Activated CD4-positive, alpha-beta memory T cell treated with anti-CD3 and anti-CD28 coated beads, Interleukin-2, amount 10 ng/mL, durations not matched to agents 7 days and 5 days (primary cell): ENCODE measurements around the gene NDC80. TPM values are rescaled to one million over a fixed set of nuclear protein-coding genes. Genes with fewer than 3 reads are reported as not detected.

Experiments
- CTCF ChIA-PET: fragments of 350-600 bp; sonication (Branson Sonifier 250); formaldehyde crosslinking; loops from one replicate; lab custom pipeline; 2021; ENCODE audit warnings: antibody characterized with exemption, inconsistent platforms; lab: Charles Lee
- POLR2A ChIA-PET: fragments of 350-600 bp; sonication (Branson Sonifier 250); formaldehyde crosslinking; loops from one replicate; lab custom pipeline; 2021; ENCODE audit warnings: antibody characterized with exemption; lab: Charles Lee
- DNase-seq: peaks from one replicate; pipeline ENCODE4 v3.0.0-alpha.2; 2020
- H3K27ac Mint-ChIP-seq: one replicate; pipeline ENCODE4 v1.8.0; 2021; ENCODE audit warnings: mild to moderate bottlenecking, mixed read lengths
- H3K27me3 Mint-ChIP-seq: one replicate; pipeline ENCODE4 v1.8.0; 2021; ENCODE audit warnings: mixed read lengths
- H3K36me3 Mint-ChIP-seq: one replicate; pipeline ENCODE4 v1.8.0; 2021; ENCODE audit warnings: low read depth, mixed read lengths
- H3K4me1 Mint-ChIP-seq: one replicate; pipeline ENCODE4 v1.8.0; 2021; ENCODE audit warnings: mixed read lengths
- H3K4me3 Mint-ChIP-seq: one replicate; pipeline ENCODE4 v1.8.0; 2021; ENCODE audit warnings: mild to moderate bottlenecking, mixed read lengths
- H3K9me3 Mint-ChIP-seq: one replicate; pipeline ENCODE4 v1.8.0; 2021; ENCODE audit warnings: mixed read lengths
- total RNA-seq, 2 experiments: library from RNA; stranded (reverse); gene quantifications; one replicate each; pipeline ENCODE4 v1.2.3, GENCODE V29; 2021

Gene NDC80
- total RNA-seq, 2 experiments from 2014 or later, result 78.0 to 78.9 TPM

DNA sequence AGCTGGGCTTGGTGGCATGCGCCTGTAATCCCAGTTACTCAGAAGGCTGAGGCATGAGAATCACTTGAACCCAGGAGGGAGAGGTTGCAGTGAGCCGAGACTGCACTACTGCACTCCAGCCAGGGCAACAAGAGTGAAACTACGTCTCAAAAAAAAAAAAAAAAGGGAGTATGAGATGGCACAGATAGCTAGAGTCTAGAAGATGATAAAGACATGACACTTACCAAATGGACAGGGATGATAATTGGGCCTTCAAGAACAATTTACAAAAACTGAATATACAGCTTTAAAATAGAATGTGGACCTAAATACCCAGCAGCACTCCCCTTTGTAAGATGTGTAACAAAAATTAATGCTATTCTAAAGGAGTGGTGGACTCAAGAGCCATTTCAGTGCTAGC, 2.8 kb upstream of the NDC80 start:
- ChIA-PET POLR2A (no interaction called here), CTCF (interaction anchor here (0.7 to 0.9 kb wide), 2 partner anchors 26 to 1858 kb away, joined by 3 read pairs; no protein-coding TSS in a partner anchor)
- H3K27ac Mint-ChIP-seq, result no peak overlapping the region
- H3K4me3 Mint-ChIP-seq, result no peak overlapping the region
- peaks cover 60% of the 10 kb centered on the region for H3K36me3 Mint-ChIP-seq
- DNase-seq, result no peak
- H3K27me3 Mint-ChIP-seq, result no peaks in the 10 kb centered on the region
- peaks cover 40% of the 10 kb centered on the region for H3K4me1 Mint-ChIP-seq
- no peaks in the 10 kb centered on the region for H3K9me3 Mint-ChIP-seq

DNA sequence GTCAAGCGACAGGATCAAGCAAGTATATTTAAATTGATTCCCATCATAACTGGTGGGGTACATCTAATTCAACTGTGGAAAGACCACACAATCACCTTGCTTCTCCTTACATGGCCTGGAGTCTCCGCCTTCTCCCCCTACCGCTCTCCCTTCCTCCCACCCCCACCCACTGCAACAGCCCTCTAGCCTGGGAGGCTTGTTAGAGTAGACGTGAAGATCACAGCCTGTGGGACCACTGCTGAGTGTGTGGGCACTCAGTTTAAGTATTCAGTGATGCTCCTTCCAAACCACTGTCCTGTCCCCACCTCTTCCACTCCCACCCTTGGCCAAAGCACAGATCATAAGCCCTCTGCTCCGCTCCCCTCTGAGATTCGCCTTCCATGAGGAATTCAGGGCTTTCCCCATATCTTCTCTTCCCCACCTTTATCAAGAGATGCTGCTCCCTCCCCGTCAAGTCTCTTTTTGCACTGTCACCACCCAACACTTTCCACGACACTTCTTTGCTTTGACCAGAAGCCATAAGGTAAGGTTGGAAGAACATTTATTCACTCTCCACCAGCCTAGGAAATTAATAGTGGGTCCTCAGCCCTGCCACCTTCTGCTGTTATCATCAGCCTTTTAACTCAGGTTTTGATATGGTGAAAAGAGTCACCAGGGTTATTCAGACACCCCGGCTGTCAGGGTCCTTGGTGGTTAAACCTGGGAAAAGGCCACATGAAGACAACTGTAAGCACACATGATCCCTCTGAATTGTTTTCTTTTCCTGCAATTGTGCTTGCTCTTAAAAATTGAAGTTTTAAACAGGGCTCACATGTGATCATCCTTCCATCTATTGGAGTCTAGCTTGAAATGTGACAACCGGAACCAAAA, 1.8 kb upstream of the NDC80 start:
- peaks cover 46% of the 10 kb centered on the region for H3K4me1 Mint-ChIP-seq

DNA sequence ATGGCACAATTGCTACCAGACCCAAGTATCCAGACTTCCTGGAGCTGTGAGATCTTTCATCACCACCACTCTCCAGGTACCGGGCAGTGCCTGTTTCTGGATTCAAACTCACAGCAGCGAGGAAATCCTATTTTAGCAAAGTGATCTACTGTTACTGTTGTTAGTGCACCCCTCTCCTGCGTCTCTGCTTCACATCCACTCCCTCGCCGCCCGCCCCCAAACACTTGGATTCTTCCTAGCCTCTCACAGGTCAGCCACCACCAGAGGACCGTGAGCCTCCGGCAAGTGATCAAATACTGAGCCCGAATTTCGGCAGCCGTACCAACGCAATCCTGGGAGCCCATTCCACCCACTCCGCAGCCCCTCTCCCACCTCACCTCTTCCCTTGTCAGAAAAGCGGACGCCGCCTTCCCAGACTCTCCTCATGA, 571 bp upstream of the NDC80 start:
- DNase-seq, result peak; percentile 67
- POLR2A ChIA-PET, result interaction anchor here (0.6 to 7.5 kb wide), 23 partner anchors 8 to 1038 kb away, joined by 3 to 195 read pairs (median 5); partner anchors contain the start of genes MYL12A and SMCHD1
- no peaks in the 10 kb centered on the region for H3K27me3 Mint-ChIP-seq
- no peaks in the 10 kb centered on the region for H3K9me3 Mint-ChIP-seq
- H3K36me3 Mint-ChIP-seq, result peaks cover 61% of the 10 kb centered on the region
- CTCF ChIA-PET, result interaction anchor here (0.5 to 3.1 kb wide), 4 partner anchors 8 to 98 kb away, joined by 3 to 9 read pairs (median 3); no protein-coding TSS in a partner anchor
- H3K27ac Mint-ChIP-seq, result peak overlapping the region; percentile 96
- peak overlapping the region; percentile 95 for H3K4me3 Mint-ChIP-seq
- H3K4me1 Mint-ChIP-seq, result peaks cover 50% of the 10 kb centered on the region

More for the DNA sequence above, 1.8 kb upstream of the NDC80 start:
- DNase-seq, result no peak
- Mint-ChIP-seq H3K4me3 (peak overlapping the region; percentile 95), H3K36me3 (peaks cover 61% of the 10 kb centered on the region), H3K27ac (peak overlapping the region; percentile 16), H3K27me3 (no peaks in the 10 kb centered on the region), H3K9me3 (no peaks in the 10 kb centered on the region)
- POLR2A ChIA-PET, result interaction anchor here (0.6 to 7.5 kb wide), 6 partner anchors 10 to 1034 kb away, joined by 3 to 195 read pairs (median 6); partner anchors contain the start of gene SMCHD1
- CTCF ChIA-PET, result interaction anchor here (0.9 to 3.1 kb wide), 3 partner anchors 27 to 87 kb away, joined by 3 to 9 read pairs (median 3); no protein-coding TSS in a partner anchor

DNA sequence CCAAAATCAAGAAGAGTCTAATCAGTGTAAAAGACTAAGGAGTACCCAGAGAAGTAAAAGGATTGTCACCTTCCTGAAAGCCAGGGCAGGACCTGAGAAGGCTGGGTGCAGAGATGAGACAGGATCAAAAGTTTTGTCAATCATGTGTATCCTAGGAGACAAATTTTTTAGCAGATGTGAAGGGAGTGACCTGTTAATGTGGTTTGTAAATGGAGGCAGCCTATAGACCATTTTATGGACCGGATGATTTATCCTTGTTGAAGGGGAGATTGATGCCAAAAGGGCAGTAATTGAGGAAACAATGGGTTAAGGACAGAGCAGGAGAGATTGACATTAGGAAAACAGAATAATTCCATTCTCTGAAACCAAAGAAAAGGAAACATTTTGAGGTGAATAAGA, 813 bp downstream of the NDC80 start:
- peaks cover 67% of the 10 kb centered on the region for H3K36me3 Mint-ChIP-seq
- H3K27ac Mint-ChIP-seq, result peak overlapping the region; percentile 96
- ChIA-PET CTCF (interaction anchor here (0.9 to 3.1 kb wide), 3 partner anchors 55 to 85 kb away, joined by 3 to 9 read pairs (median 5); no protein-coding TSS in a partner anchor), POLR2A (interaction anchor here (0.6 to 7.5 kb wide), 24 partner anchors 8 to 1036 kb away, joined by 3 to 195 read pairs (median 4); partner anchors contain the start of genes MYL12A and SMCHD1)
- no peaks in the 10 kb centered on the region for H3K9me3 Mint-ChIP-seq
- DNase-seq, result peak; percentile 22
- no peaks in the 10 kb centered on the region for H3K27me3 Mint-ChIP-seq
- peak overlapping the region; percentile 95 for H3K4me3 Mint-ChIP-seq
- H3K4me1 Mint-ChIP-seq, result peaks cover 55% of the 10 kb centered on the region

DNA sequence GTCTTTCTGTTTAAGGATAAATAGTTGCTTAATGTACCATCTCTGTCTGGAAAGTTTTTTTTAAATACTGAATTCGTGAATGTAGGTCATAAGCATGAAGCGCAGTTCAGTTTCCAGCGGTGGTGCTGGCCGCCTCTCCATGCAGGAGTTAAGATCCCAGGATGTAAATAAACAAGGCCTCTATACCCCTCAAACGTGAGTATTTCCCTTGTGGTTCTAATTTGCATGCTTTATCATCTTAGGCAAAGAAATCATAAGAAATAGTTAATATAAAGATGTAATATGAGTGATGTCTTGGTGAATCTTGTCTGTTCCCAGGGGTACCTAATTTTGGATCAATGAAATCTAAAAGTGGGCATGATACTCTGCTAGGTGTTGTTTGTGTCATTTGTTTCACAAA, 1.5 kb downstream of the NDC80 start:
- H3K27ac Mint-ChIP-seq, result peak overlapping the region; percentile 96
- peaks cover 56% of the 10 kb centered on the region for H3K4me1 Mint-ChIP-seq
- no peaks in the 10 kb centered on the region for H3K9me3 Mint-ChIP-seq
- CTCF ChIA-PET, result interaction anchor here (1.2 to 3.1 kb wide), 2 partner anchors 16 to 84 kb away, joined by 4 to 9 read pairs; no protein-coding TSS in a partner anchor
- POLR2A ChIA-PET, result interaction anchor here (0.9 to 7.5 kb wide), 11 partner anchors 11 to 688 kb away, joined by 3 to 195 read pairs (median 10); partner anchors contain the start of gene SMCHD1
- H3K36me3 Mint-ChIP-seq, result peaks cover 69% of the 10 kb centered on the region
- no peak for DNase-seq
- H3K4me3 Mint-ChIP-seq, result peak overlapping the region; percentile 95
- H3K27me3 Mint-ChIP-seq, result no peaks in the 10 kb centered on the region

DNA sequence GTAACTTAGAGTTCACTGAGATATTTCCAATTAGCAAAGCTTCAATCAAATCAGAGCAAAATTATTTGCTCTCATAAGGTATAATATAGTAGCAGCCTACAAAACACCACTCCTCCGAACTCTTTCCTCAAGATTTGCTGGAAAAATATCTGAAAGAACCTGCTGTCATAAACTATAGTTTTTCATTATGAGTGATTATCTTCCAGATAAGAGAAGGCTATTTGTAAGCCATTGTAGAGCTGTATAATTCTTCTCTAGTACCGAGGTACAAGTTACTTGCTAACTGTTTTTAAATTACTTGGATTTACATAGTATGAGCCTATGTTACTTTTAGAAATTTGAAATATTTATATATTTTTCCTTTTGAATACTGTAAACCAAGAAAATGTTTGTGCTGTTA, 2.1 kb downstream of the NDC80 start:
- Mint-ChIP-seq H3K4me3 (peak overlapping the region; percentile 95), H3K9me3 (no peaks in the 10 kb centered on the region), H3K4me1 (peaks cover 58% of the 10 kb centered on the region), H3K36me3 (peaks cover 71% of the 10 kb centered on the region), H3K27ac (peak overlapping the region; percentile 96), H3K27me3 (no peaks in the 10 kb centered on the region)
- POLR2A ChIA-PET, result interaction anchor here (0.9 to 7.5 kb wide), 12 partner anchors 10 to 687 kb away, joined by 3 to 195 read pairs (median 5); partner anchors contain the start of gene SMCHD1
- CTCF ChIA-PET, result interaction anchor here (0.8 to 1.2 kb wide), 2 partner anchors 15 to 67 kb away, joined by 3 to 4 read pairs; no protein-coding TSS in a partner anchor
- DNase-seq, result no peak

DNA sequence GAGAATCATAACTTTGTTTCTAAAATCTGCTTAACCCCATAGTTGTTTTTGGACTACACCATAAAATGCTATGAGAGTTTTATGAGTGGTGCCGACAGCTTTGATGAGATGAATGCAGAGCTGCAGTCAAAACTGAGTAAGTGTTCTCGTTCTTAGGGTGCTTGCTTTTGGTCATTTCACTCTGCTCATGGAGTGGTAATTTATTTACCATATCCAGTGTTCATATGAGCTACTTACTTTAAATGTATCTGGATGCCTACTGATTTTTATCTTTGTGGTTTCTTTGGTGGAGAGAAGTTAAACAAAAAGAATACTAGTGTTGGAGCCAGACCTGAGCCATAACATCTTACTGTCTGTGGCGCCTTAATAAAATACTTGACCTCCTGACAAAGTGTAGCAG, 16.4 kb downstream of the NDC80 start:
- Mint-ChIP-seq H3K27ac (peak overlapping the region; percentile 38), H3K4me3 (no peak overlapping the region), H3K4me1 (peaks cover 43% of the 10 kb centered on the region), H3K9me3 (no peaks in the 10 kb centered on the region), H3K36me3 (peaks cover 77% of the 10 kb centered on the region), H3K27me3 (no peaks in the 10 kb centered on the region)
- POLR2A ChIA-PET, result interaction anchor here (0.7 to 5.7 kb wide), 6 partner anchors 8 to 142 kb away, joined by 3 to 48 read pairs (median 20); partner anchors contain the start of genes METTL4, NDC80 and SMCHD1
- no peak for DNase-seq
- CTCF ChIA-PET, result interaction anchor here (1.5 kb wide), 1 partner anchor 106 kb away, joined by 4 read pairs; no protein-coding TSS in a partner anchor

DNA sequence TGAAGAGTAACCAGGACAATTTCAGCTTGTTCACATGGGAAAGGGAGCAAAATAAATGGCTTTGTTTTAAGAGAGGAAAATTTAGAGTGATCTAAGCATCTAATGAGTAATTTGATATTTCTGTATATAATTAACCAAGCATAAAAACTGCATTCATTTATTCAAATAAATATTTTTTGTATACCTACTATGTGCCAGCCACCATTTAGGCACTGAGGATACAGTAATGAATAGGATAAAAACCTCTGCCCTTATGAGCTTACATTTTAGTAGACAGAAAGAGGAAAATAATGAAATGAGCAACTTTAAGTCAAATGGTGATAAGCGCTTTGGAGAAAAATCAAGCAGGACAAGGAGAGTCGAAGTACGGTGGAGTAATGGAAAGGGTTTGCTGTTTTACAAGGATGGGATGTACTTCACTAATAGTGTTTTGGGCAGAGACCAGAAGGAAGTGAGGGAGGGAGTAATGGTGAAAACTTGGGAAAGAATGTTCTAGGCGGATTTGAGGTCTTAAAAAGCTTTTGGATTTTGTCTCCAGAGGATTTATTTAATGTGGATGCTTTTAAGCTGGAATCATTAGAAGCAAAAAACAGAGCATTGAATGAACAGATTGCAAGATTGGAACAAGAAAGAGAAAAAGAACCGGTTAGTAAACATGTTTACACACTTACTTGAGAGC, 17.4 kb downstream of the NDC80 start:
- CTCF ChIA-PET, result interaction anchor here (0.7 to 1.4 kb wide), 3 partner anchors 15 to 919 kb away, joined by 3 to 4 read pairs (median 3); no protein-coding TSS in a partner anchor
- POLR2A ChIA-PET, result interaction anchor here (0.9 to 5.7 kb wide), 12 partner anchors 9 to 141 kb away, joined by 3 to 48 read pairs (median 5); partner anchors contain the start of genes METTL4, NDC80 and SMCHD1
- peak overlapping the region; percentile 5 for H3K4me3 Mint-ChIP-seq
- peaks cover 42% of the 10 kb centered on the region for H3K4me1 Mint-ChIP-seq
- H3K27ac Mint-ChIP-seq, result peak overlapping the region; percentile 71
- no peaks in the 10 kb centered on the region for H3K27me3 Mint-ChIP-seq
- H3K9me3 Mint-ChIP-seq, result no peaks in the 10 kb centered on the region
- no peak for DNase-seq
- H3K36me3 Mint-ChIP-seq, result peaks cover 75% of the 10 kb centered on the region

DNA sequence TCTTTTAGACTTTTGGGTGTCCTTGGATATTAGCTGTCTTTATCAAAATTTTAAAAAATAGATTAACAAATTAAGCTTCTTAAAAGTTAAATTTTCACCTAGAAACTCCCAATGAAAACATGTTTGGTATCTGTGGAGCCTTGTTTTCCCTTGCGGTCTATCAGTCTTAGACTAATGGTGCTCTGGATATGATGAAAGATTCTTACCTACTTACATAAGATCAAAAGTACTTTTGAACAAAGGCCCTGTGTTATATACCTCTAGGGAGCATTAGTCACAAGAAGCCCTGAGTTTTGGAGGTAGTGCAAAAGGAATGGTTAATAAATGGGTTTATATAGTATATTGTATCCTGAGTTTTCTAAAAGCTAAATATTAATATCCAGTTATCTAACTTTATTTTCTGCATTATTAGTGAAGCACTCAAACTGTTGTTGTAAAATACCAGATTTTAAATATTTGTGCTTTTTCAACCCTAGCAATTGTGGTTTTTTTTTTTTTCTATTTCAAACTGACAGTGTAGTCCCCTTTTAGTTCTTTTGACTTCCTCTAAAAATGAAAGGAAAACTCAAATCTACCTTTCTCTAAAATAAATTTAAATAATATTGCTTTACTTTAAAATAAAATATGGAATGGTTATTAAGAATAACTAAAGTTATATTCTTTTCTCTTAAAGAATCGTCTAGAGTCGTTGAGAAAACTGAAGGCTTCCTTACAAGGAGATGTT, 18.1 kb downstream of the NDC80 start:
- H3K36me3 Mint-ChIP-seq, result peaks cover 81% of the 10 kb centered on the region
- H3K27me3 Mint-ChIP-seq, result no peaks in the 10 kb centered on the region
- no peaks in the 10 kb centered on the region for H3K9me3 Mint-ChIP-seq
- H3K27ac Mint-ChIP-seq, result peak overlapping the region; percentile 71
- H3K4me1 Mint-ChIP-seq, result peaks cover 45% of the 10 kb centered on the region
- H3K4me3 Mint-ChIP-seq, result no peak overlapping the region
- CTCF ChIA-PET, result interaction anchor here (0.7 to 1.4 kb wide), 5 partner anchors 16 to 920 kb away, joined by 3 to 4 read pairs (median 3); no protein-coding TSS in a partner anchor
- POLR2A ChIA-PET, result interaction anchor here (0.9 to 5.7 kb wide), 10 partner anchors 11 to 118 kb away, joined by 4 to 48 read pairs (median 7); partner anchors contain the start of genes METTL4, NDC80 and SMCHD1
- DNase-seq, result no peak

DNA sequence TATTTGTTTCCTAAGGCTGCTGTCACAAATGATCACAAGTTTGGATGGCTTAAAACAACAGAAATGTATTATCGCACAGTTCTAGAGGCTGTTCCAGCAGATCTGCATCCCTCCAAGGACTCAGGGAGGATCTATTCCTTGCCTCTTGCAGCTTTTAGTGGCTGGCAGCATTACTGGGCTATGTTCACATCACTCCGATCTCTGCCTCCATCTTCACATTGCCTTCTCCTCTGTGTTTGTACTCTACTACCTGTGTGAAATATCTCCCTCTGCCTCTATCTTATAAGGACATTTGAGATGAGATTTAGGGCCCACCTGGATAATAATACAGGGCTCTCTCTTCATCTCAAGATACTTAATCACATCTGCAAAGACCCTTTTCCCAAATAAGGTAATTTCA, 18.9 kb downstream of the NDC80 start:
- H3K27ac Mint-ChIP-seq, result peak overlapping the region; percentile 70
- peak overlapping the region; percentile 12 for H3K4me3 Mint-ChIP-seq
- peaks cover 47% of the 10 kb centered on the region for H3K4me1 Mint-ChIP-seq
- H3K36me3 Mint-ChIP-seq, result peaks cover 81% of the 10 kb centered on the region
- DNase-seq, result no peak
- no peaks in the 10 kb centered on the region for H3K27me3 Mint-ChIP-seq
- H3K9me3 Mint-ChIP-seq, result no peaks in the 10 kb centered on the region
- POLR2A ChIA-PET, result interaction anchor here (2.1 to 5.7 kb wide), 7 partner anchors 15 to 67 kb away, joined by 4 to 48 read pairs (median 16); partner anchors contain the start of genes METTL4, NDC80 and SMCHD1
- CTCF ChIA-PET, result interaction anchor here (0.8 kb wide), 2 partner anchors 15 to 52 kb away, joined by 3 to 4 read pairs; no protein-coding TSS in a partner anchor

DNA sequence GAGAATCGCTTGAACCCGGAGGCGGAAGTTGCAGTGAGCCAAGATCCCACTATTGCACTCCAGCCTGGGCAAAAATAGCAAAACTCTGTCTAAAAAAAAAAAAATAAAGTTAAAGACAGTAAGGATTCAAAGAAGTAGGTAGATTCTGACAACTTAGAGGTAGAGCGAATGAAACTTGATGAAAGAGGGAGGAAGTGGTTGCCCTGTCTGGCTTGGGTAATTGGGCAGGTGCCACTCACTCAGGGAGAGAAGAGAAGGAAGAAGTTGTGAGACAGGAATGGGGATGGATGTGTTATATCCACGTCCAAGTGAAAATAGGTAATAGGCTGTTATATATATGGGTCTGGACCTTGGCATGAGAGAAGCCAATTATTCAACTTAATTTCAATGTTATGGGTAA, 26.3 kb downstream of the NDC80 start:
- no peaks in the 10 kb centered on the region for H3K27me3 Mint-ChIP-seq

More for the DNA sequence above, 26.3 kb downstream of the NDC80 start:
- peaks cover 77% of the 10 kb centered on the region for H3K36me3 Mint-ChIP-seq
- DNase-seq, result no peak
- peaks cover 28% of the 10 kb centered on the region for H3K4me1 Mint-ChIP-seq
- peak overlapping the region; percentile 63 for H3K27ac Mint-ChIP-seq
- POLR2A ChIA-PET, result no interaction called here
- CTCF ChIA-PET, result no interaction called here
- peaks cover 3% of the 10 kb centered on the region for H3K9me3 Mint-ChIP-seq
- H3K4me3 Mint-ChIP-seq, result no peak overlapping the region
